SU-DHL-6 (cell line): Measurements from ENCODE around the gene SELENOH.

ENCODE experiments used
- EZH2phosphoT487 ChIP-seq: fragments of 200-600 bp; sonication (generic), shearing (Covaris generic); conservative IDR thresholded peaks from 2 replicates; pipeline ENCODE4 v1.6.1; 2018; ENCODE audit warnings: mild to moderate bottlenecking, antibody characterized with exemption, low read length, moderate library complexity, mixed read lengths
- TF ChIP-seq, protein P1 (sequence below): fragments of 200-600 bp; sonication (generic); IDR thresholded peaks from one replicate; pipeline ENCODE4 v1.5.1; 2017; ENCODE audit warnings: antibody characterized with exemption, mild to moderate bottlenecking, low read length, moderate library complexity; ENCODE audit not compliant: insufficient read depth, poor library complexity, severe bottlenecking

- TF ChIP-seq, protein P1, sequence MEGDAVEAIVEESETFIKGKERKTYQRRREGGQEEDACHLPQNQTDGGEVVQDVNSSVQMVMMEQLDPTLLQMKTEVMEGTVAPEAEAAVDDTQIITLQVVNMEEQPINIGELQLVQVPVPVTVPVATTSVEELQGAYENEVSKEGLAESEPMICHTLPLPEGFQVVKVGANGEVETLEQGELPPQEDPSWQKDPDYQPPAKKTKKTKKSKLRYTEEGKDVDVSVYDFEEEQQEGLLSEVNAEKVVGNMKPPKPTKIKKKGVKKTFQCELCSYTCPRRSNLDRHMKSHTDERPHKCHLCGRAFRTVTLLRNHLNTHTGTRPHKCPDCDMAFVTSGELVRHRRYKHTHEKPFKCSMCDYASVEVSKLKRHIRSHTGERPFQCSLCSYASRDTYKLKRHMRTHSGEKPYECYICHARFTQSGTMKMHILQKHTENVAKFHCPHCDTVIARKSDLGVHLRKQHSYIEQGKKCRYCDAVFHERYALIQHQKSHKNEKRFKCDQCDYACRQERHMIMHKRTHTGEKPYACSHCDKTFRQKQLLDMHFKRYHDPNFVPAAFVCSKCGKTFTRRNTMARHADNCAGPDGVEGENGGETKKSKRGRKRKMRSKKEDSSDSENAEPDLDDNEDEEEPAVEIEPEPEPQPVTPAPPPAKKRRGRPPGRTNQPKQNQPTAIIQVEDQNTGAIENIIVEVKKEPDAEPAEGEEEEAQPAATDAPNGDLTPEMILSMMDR: no peak
- no peak for TF ChIP-seq EZH2phosphoT487
Observed at GRCh38 chr11:57770793-57771192, 29.5 kb downstream of the SELENOH start.
